C4-2B (cell line): ENCODE data around the gene LARP6.

ENCODE experiments used
- H3K27ac ChIP-seq: fragments of 450-650 bp; 2 replicates; pipeline ENCODE4 v1.5.1; 2017
- CTCF ChIP-seq: fragments of 450-650 bp; conservative IDR thresholded peaks from 2 replicates; pipeline ENCODE4 v1.5.1; 2017; ENCODE audit warnings: mild to moderate bottlenecking
- ZFX ChIP-seq: fragments of 450-650 bp; IDR thresholded peaks from 2 replicates; pipeline ENCODE4 v1.6.1; 2017

Gene LARP6

GRCh38 chr15:70833861-70834765, 19.8 kb downstream of the LARP6 start:
- TF ChIP-seq CTCF (no peak), ZFX (no peak)
- H3K27ac ChIP-seq, result no peak overlapping the region

GRCh38 chr15:70833422-70833821, 20.5 kb downstream of the LARP6 start:
- H3K27ac ChIP-seq, result no peak overlapping the region
- TF ChIP-seq CTCF (no peak), ZFX (no peak)

GRCh38 chr15:70832176-70832575, 21.8 kb downstream of the LARP6 start:
- no peak overlapping the region for H3K27ac ChIP-seq

GRCh38 chr15:70831094-70831911, 22.7 kb downstream of the LARP6 start:
- TF ChIP-seq ZFX (no peak), CTCF (no peak)
- H3K27ac ChIP-seq, result no peak overlapping the region

More at GRCh38 chr15:70832176-70832575, 21.8 kb downstream of the LARP6 start:
- TF ChIP-seq CTCF, result no peak
- TF ChIP-seq ZFX, result no peak

- no peak overlapping the region for H3K27ac ChIP-seq
These were observed 23.3 kb downstream of the LARP6 start for GRCh38 chr15:70830615-70831014.

GRCh38 chr15:70829371-70830166, 24.4 kb downstream of the LARP6 start:
- no peak overlapping the region for H3K27ac ChIP-seq
- TF ChIP-seq ZFX (no peak), CTCF (no peak)

More at GRCh38 chr15:70830615-70831014, 23.3 kb downstream of the LARP6 start:
- TF ChIP-seq ZFX (no peak), CTCF (no peak)
